Endothelial cell (in vitro differentiated cells): Measurements from ENCODE around the gene INVS. TPM values are rescaled to one million over a fixed set of nuclear protein-coding genes. Genes with fewer than 3 reads are reported as not detected.
A peak's percentile ranks its signal among the peaks of the same experiment; 100 is the strongest.

ENCODE experiments used
- DNase-seq: peaks from one replicate; pipeline ENCODE4 v3.0.0; 2021; ENCODE audit warnings: low spot score
- H3K27ac Mint-ChIP-seq: one replicate; pipeline ENCODE4 v1.8.0; 2021; ENCODE audit warnings: mixed read lengths, inconsistent platforms; ENCODE audit not compliant: unreplicated experiment
- H3K27me3 Mint-ChIP-seq: one replicate; pipeline ENCODE4 v1.8.0; 2021; ENCODE audit warnings: mild to moderate bottlenecking, moderate library complexity, mixed read lengths, inconsistent platforms; ENCODE audit not compliant: unreplicated experiment
- H3K36me3 Mint-ChIP-seq: one replicate; pipeline ENCODE4 v1.8.0; 2021; ENCODE audit warnings: mild to moderate bottlenecking, low read depth, mixed read lengths, inconsistent platforms; ENCODE audit not compliant: unreplicated experiment
- H3K4me1 Mint-ChIP-seq: one replicate; pipeline ENCODE4 v1.8.0; 2021; ENCODE audit warnings: mild to moderate bottlenecking, mixed read lengths, inconsistent platforms; ENCODE audit not compliant: unreplicated experiment
- H3K4me3 Mint-ChIP-seq: one replicate; pipeline ENCODE4 v1.8.0; 2021; ENCODE audit warnings: mild to moderate bottlenecking, mixed read lengths, inconsistent platforms; ENCODE audit not compliant: unreplicated experiment
- H3K9me3 Mint-ChIP-seq: one replicate; pipeline ENCODE4 v1.8.0; 2021; ENCODE audit warnings: mixed read lengths, inconsistent platforms; ENCODE audit not compliant: unreplicated experiment
- CTCF ChIP-seq: fragments of 200-600 bp; sonication (generic); IDR thresholded peaks from one replicate; pipeline ENCODE4 v1.5.0; 2021; ENCODE audit warnings: antibody characterized with exemption; ENCODE audit not compliant: unreplicated experiment
- total RNA-seq: library from RNA; stranded (reverse); fragmentation: NEBNext Ultra II Directional; extraction: Animal tissue kit (Norgen Biotek cat#: 25700); gene quantifications from one replicate; pipeline ENCODE4 v1.2.1, GENCODE V29; 2021; ENCODE audit not compliant: unreplicated experiment

INVS gene
- total RNA-seq, 1 donor from 2014 or later, result 21.6 TPM

- TF ChIP-seq CTCF, result no peak
- H3K27me3 Mint-ChIP-seq, result no peaks in the 10 kb centered on the region
- H3K9me3 Mint-ChIP-seq, result no peaks in the 10 kb centered on the region
- no peak overlapping the region for H3K27ac Mint-ChIP-seq
- peaks cover 22% of the 10 kb centered on the region for H3K36me3 Mint-ChIP-seq
- no peak for DNase-seq
- no peaks in the 10 kb centered on the region for H3K4me1 Mint-ChIP-seq
- no peak overlapping the region for H3K4me3 Mint-ChIP-seq
Observed at GRCh38 chr9:100281676-100282387, 182.8 kb downstream of the INVS start.

GRCh38 chr9:100282388-100282719 lies 183.3 kb downstream of the INVS start:
- no peak for DNase-seq
- H3K36me3 Mint-ChIP-seq, result peaks cover 20% of the 10 kb centered on the region
- no peak overlapping the region for H3K4me3 Mint-ChIP-seq
- no peak overlapping the region for H3K27ac Mint-ChIP-seq
- H3K9me3 Mint-ChIP-seq, result no peaks in the 10 kb centered on the region
- TF ChIP-seq CTCF, result no peak
- no peaks in the 10 kb centered on the region for H3K4me1 Mint-ChIP-seq
- H3K27me3 Mint-ChIP-seq, result no peaks in the 10 kb centered on the region

GRCh38 chr9:100284247-100284646 lies 185.2 kb downstream of the INVS start:
- Mint-ChIP-seq H3K4me3 (no peak overlapping the region), H3K27me3 (no peaks in the 10 kb centered on the region), H3K9me3 (no peaks in the 10 kb centered on the region), H3K27ac (no peak overlapping the region), H3K36me3 (peaks cover 32% of the 10 kb centered on the region), H3K4me1 (no peaks in the 10 kb centered on the region)
- TF ChIP-seq CTCF, result no peak
- DNase-seq, result no peak

GRCh38 chr9:100285080-100285479 lies 186.0 kb downstream of the INVS start:
- Mint-ChIP-seq H3K4me3 (no peak overlapping the region), H3K27me3 (no peaks in the 10 kb centered on the region), H3K36me3 (peaks cover 38% of the 10 kb centered on the region), H3K27ac (no peak overlapping the region), H3K9me3 (no peaks in the 10 kb centered on the region), H3K4me1 (no peaks in the 10 kb centered on the region)
- TF ChIP-seq CTCF, result no peak
- no peak for DNase-seq

- Mint-ChIP-seq H3K4me1 (no peaks in the 10 kb centered on the region), H3K27me3 (no peaks in the 10 kb centered on the region), H3K4me3 (peak overlapping the region; percentile 70), H3K9me3 (no peaks in the 10 kb centered on the region), H3K27ac (no peak overlapping the region), H3K36me3 (peaks cover 39% of the 10 kb centered on the region)
- TF ChIP-seq CTCF, result no peak
- DNase-seq, result no peak
Observed at GRCh38 chr9:100285601-100286000, 186.6 kb downstream of the INVS start.
